COLO829 (cell line): ENCODE data around the gene IQCH.

Source experiments
- DNase-seq: peaks from one replicate; pipeline ENCODE4 v3.0.0; 2012; ENCODE audit warnings: low spot score

IQCH gene

DNA sequence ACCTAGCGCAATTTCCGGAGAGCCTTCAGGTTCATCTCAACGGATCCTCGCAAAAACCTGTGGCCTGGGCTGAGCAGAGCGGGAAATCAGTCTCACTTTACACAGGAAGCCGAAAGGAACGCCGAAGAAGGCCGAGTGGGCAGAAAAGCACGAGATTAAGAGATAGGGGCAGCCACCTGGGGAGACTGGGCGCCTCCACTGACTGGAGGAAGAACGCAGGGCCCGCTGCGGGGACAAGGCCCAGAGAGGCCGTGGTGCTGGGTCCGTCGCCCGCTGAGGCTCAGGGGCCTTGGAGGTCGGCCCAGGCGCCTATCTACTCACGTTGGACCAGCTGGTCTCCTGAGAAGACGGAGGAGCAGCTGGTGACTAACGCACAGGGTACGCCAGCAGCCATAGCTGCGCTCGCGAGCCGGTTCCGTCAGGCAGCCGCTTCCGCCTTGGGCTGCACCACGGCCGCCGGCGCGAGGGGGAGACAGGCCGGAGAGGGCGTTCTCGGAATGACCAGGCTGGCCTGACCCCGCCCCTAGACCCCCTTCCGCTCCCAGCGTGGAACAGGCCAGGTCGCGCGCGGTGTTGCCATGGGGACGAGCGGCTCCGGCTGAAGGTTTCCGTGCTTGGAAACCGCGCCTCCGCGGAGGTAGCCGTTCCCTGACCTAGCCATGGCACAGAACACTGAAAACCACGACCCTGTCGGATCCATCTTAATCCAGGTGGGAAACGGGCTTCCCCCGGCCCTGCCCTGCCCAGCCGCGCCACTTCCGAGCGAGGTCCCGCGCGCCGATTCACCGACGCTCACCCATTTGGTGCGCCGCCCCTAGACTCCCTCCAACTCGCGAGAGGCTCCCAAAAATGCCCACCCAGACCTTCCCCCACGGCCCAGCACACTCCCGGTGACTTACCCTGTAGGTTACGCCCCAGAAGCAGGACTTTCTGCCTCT is at the start of gene IQCH, which contains the start of gene AAGAB:
Gene IQCH (plus strand): TSS at position 549 of the 938 bp plus-strand sequence. CDS start 111 bp downstream, at position 660.
Gene AAGAB (minus strand): TSS at position 424 of the 938 bp plus-strand sequence. CDS start 30 bp downstream, at position 394.
- peak; percentile 87 for DNase-seq

DNA sequence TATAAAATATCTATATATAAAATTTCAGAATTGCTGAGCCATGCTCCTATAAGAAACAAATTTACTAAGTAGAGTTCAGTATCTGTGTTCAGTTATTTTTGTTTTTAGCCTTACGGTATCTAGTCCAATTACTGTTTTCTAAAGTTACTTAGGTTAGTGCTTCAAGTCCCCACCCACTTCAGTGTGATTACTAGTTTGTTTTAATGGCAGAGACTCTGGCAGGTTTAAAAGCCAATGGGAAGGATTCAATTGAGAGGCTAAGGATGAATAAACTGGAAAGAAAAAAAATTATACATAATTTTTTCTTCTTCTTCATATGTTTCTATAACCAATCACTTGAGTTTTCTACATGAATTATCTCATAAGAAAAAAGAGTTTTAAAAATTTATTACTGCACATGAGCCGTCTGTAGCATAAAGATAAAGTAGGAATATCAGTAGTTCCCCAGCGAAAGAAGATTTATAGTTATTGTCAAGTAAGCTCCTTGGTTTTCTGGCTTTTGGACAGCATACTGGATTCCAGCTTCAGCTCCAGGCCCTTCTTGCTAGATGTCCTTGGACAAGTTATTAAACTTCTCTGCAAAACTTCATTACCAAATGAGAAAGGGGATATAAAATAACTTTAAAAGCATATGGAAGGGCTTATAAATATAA is 46.9 kb upstream of the IQCH start:
- DNase-seq, result no peak

DNA sequence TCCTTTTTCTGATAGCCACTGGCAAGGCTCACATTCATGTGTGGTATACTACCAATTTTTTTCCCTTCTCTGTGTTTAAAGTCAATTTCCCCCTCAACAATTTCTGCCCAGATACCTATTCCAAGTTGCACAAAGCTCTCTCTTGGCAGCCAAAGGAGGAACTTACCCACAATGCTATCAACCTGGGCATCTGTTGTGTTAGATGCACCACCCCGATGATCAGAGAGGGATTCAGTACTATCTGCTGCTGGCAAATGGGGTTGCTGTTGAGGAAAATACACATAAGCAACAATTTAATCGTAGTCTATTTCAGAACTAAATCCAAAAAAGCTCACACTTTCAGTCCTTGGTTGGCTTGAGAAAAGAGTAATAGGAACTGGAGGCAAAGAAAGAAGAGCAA is 46.2 kb upstream of the IQCH start:
- no peak for DNase-seq

DNA sequence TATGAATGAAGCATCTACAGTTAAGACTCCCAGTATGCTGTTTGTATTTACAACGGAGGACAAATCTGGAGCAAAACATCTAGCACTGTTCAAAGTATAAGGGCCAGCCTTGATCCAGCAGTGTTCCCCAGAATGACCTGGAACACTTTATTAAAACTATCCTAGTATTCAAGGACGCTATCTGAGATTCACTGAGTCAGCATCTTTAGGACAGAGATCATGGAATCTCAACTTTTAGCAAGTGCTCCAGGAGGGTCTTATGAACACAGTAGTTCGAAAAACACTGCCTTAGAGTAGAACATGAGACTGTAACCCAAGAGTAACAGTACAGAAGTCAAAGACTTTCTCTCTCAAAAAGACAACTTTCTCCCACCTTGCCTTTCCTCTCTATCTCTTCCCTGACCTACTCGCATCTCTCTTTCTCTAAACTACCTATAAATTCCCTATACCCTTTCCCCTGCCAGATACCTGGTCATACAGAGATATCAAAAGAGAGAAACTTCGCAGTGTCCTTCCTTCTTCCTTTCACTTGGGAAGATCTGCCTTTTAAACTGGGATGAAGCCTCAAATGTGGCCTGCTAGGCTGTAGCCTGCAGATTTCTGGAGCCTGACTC is 43.9 kb upstream of the IQCH start:
- no peak for DNase-seq

DNA sequence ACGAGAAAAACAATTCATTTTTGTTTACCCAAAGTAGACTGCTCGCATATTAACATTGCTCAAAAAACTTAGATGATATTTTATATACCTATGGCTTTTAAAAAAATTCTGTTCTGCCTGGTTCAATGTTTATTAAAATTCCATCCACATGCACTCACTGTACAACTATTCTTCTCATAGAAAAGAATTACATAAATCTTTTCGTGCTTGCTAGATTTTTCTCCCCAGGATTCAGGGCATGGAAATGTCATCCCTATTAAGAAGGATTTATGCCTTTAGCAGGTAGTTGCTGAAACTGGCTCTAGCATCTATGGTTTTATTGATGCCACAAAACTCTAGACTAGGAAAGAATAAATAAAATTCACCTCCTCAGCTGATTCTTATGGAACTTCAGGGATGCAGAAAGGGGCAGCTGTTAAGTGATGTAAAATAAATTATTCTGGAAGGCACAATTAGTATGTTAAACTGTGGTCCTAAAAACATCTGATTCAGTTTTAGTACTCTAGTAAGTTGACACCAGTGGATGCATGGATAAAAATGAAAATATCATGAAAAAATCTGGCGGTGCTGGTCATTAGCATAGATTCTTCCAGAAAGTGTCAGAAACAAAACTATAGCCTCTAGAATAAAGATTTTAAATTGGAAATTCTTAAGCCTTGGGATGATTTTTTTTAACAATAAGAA is 41.8 kb upstream of the IQCH start:
- no peak for DNase-seq

DNA sequence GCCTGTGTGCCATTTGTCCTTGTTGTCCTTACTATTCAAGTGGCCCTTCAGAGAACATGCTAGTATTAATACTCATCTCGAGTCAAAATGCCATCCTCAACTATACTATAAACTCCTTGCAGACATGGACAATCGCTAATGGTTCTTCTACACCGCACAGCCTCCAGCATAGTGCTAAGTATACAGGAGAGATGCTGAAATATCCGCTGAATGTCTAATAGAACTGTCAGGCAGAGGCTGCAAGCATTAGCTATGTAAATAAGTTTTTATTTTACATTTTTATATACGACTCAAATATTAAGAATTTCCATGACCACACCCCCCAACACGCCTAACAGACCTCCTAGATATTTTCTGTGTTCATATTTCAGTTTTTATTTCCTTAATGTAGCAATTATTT is 39.5 kb upstream of the IQCH start:
- no peak for DNase-seq

DNA sequence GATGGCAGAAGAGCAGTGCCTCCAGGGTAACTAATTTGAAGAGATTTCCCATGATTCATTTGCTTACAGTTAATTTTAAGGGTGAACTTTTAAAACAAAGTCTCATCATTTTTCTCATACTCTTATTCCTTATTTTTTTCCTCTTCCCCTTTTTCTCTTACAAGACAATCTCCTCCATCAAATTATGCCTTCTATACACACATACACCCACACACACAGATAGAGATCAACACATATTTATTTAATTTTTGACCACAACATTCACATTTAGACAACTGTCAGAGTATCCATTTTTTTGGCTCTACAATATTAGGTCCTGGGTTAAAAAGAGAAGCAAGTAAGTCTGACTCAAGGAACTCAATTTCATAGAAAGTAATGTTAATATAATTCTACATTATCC is 37.7 kb upstream of the IQCH start:
- DNase-seq, result no peak

DNA sequence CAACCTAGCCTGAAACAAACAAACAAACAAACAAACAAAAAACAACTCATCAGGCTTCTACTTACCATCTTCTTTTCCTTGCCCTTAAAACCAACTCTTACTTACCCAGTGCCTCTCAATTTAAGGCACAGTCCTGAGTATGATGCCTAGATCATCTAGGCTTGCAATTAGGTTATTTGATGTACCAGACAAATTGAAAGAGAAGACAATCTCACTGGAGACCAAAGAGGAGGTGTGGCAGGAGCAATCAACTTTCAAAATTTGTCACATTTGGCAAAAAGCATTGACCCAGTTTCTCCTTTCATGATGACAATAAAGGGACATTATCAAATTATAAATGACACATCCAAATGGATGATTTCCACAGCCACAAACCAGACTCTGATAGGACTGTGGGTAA is 36.2 kb upstream of the IQCH start:
- no peak for DNase-seq

DNA sequence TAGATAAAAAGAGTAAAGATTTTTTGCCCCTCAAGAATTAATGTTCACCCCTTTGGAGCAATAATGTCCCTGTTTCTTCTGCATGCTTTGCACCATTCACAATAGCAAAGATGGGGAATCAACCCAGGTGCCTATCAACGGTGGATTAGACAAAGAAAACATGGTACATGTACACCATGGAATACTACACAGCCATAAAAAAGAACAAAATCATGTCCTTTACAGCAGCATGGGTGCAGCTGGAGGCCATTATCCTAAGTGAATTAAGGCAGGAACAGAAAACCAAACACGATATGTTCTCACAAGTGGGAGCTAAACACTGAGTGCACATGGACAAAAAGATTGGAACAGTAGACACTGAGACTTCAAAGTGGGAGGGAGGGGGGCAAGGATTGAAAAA is 35.3 kb upstream of the IQCH start:
- no peak for DNase-seq

DNA sequence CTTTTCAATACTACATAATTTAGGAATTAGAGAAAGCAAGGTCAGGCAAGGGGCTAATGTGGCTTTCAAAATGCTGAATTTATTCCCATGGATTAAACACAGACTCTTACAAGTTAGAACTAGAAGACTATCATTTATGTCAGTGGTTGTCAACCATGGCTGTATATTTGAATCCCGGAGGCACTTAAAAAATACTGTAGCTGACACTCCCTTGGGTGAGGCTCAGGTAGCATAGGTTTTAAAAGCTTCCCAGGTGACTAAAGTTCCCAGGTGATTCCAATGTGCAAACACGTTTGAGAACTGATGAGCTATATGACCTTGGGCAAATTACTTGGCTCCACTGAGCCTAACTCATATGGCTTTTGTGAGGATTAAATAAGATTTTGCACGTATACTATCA is 29.7 kb upstream of the IQCH start:
- no peak for DNase-seq

DNA sequence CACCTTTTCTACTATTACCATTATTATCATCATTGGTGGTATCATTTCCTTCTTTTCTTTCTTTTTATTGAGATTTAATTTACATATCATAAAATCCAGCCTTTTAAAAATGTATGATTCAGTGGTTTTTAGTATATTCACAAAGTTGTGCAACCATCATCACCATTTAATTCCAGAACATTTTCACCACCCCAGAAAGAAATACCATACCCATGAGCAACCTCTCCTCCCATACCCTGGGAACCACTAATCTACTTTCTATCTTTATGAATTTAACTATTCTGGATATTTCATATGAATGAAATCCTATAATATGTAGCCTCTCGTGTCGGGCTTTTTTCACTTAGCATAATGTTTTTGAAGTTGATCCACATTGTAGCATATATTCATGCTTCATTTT is 29.2 kb upstream of the IQCH start:
- no peak for DNase-seq

DNA sequence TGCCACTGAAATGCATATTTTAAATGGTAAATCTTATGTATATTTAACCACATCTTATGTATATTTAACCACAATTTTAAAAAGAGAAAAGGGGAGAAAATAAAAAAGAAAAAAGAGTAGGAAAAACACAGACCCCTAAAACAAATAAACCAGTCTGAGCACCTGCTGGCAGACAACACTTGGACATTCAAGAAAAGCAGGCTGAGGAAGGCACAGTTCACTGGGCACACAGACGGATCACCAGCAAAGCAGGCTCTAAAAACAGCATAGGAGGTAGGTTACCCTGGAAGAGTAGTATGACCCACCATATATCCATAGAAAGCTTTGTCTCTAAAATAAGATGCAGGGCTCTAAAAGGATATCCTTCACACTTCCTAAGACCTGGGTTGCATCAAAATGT is 27.2 kb upstream of the IQCH start:
- DNase-seq, result no peak

DNA sequence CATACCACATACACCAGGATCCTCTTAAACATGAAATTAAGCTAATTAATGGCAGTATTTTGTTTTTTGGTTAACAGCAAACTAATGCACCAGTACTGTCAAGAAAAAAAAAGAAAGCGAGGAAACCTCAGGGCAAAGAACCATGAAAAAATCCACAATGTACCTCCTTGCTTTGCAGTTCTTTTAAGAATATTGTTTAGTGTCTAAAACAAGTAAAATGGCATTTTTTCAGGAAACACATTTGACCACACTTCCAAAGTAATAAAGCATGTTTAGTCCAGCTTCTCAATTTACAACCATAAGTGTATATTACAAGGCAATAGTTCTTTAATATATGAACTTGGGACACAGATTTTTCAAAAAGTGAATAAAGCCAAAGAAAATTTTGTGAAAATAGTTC is 26.7 kb upstream of the IQCH start:
- no peak for DNase-seq

DNA sequence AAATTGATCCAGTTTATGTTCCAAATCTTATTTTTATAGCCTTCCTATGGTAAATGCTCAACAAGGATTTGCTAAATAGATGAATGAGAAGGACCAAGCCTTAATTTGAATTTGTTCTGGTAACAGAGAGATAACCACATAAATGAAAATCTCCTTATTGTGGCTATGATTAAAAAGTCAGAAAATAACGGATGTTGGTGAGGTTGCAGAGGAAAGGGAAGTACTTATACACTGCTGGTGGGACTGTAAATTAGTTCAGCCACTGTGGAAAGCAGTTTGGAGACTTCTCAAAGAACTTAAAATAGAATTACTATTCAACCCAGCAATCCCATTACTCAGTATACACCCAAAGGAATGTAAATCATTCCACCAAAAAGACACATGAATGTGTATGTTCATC is 26.3 kb upstream of the IQCH start:
- DNase-seq, result no peak

DNA sequence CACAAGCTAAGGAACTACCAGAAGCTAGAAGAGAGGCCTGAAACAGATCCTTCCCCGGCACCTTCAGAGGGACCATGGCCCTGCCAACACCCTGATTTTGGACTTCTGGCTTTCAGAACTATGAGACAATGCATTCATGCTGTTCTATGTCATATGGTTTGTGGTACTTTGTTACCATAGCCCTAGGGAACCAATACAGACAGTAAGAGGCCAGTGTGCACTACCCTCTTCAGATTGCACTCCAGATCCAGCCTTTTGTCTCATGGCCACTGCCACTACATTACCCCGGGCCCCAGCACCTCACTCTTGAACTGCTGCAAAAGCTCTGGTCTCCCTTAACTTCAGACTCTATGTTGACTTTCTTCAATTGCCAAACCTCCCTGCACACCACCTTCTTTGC is 24.1 kb upstream of the IQCH start:
- no peak for DNase-seq

DNA sequence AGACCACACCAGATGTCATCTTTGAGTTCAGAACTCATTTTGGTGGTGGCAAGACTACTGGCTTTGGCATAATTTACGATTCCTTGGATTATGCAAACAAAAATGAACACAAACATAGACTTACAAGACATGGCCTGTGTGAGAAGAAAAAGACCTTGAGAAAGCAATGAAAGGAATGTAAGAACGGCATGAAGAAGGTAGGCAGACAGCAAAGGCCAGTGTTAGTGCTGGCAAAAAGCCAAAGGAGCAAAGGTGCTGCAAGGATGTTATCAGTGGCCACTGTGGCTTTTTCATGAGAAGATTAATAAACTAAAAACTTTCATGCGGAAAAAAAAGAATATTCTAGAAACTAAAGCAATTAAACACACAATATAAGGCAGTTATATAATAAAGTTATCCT is 22.0 kb upstream of the IQCH start:
- DNase-seq, result no peak

DNA sequence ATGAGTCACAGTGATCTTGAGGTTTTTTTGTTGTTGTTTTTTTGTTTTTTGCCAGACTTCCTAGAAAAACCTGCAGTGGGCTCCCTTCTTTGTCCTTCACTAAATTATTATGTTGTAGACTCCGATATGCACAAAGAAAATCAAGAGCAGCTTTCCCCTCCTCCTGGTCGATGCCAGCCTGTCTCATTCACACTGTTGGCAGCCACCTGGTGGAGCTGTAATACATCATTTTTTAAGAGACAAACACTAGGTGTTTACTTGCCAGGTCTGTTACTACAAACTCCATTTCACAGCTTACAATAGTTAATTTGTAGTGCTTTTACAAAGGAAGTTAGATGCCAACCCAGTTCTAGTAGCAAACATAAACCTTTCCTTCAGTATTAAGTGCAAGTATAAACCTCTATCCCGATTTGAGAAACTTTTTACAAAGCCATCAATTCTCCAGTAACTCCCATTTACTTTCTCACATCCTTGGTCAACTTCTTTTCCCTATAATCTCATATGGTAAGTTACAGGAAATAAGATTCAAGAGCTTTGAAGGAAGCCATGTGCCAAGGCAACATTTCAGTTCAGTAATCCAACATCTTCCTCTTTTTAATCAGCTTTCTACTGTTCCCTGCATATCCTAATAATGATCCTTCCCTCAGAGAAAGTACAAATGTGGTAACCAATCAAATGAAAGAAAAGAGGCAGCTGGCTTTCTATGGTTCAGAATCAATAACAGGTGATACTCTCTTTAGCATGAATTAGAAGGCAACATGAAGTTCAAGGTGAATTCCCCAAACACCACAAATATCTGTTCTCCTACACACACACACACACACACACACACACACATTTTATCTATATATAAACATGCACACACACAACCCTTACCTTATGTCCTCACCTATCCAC is 14.1 kb upstream of the IQCH start:
- no peak for DNase-seq

DNA sequence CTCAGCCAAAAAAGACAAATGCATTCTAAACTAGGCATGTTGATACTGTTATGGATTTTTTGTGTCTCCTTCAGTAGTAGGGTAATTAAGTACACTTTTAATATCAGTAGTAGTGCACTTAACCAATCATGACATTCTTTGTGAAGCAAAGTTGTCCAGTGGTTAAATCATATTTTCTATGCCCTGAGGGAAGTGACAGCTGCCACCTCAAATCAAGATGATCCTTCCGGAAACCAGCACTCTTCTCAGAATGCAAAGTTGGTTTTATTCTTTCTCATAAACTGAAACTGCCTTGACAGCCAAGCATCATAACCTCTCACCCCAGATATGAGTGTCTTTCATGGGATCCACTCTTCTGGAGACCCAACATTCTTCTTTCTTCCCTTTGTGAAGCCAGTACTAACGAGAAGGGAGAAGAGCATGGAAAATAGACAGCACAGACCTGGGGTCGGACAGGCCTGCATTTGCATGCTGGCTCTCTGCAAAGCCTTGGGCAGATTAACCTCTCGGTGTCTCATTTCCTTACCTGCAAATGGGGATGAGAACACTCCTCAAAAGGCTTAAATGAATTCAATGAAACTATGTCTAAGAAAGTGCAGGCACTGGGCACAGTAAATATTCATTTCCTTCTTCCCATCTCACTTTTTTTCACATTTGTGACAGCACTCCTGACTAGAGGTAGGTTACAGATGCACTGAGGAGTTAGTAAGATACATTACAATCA is 13.3 kb upstream of the IQCH start:
- DNase-seq, result no peak

DNA sequence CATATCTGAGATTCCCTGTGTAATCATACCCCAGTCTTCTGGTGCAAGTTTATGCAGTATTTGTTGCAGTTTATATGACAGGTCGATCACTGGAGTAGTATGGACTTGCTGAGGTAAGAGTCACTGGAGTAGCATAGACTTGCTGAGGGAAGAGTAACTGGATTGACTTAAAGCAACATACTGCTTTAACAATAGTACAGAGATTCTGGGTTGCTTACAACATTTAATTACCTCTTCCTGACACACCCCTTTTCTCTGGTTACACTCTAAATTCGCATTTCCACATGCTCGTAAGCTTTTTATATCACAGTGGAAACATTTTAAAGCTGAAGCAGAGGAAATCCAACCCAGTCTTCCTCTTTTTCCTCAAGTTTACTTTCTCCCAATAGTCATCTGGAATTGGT is 11.9 kb upstream of the IQCH start:
- DNase-seq, result no peak

DNA sequence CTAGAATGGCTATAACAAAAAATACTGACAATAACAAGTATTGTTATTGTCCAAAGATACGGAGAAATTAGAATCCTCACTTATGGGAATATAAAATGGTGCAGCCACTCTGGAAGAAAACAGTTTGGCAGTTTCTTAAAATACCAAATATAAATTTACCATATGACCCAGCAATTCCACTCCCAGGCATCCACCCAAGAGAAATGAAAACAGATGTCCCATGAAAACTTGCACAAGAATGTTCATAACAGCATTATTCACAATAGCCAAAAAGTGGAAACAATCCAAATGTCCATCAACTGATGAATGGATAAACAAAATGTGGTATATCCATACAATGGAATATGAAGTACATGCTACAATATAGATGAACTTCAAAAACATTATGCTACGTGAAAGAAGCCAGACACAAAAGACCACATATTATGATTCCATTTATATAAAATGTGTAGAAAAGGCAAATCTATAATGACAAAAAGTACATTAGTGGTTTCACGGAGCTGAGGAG is 9.6 kb upstream of the IQCH start:
- DNase-seq, result no peak
